Vagina (tissue), 2 donors: Measurements from ENCODE around the gene CDH13.

Experiments
- CTCF ChIP-seq, 3 experiments: fragments of 450-650 bp in 2 of 3; fragments of 200-600 bp in 1 of 3; sonication (generic) in 1 of 3; IDR thresholded peaks; one replicate each; pipeline ENCODE4 v1.5.1; 2017 to 2019; ENCODE audit warnings: antibody characterized with exemption in 3 of 3, mild to moderate bottlenecking in 2 of 3, moderate library complexity in 2 of 3
- POLR2A ChIP-seq, 2 donors: fragments of 450-650 bp; IDR thresholded peaks; one replicate each; pipeline ENCODE4 v1.6.1; 2017; ENCODE audit warnings: antibody characterized with exemption in 2 of 2, mild to moderate bottlenecking in 2 of 2, moderate library complexity in 2 of 2

GRCh38 chr16:82587289-82587688, 39.5 kb upstream of the CDH13 start:
- no peak for TF ChIP-seq CTCF (IDR thresholded peaks at IDR 0.05)
- no peak for TF ChIP-seq POLR2A (IDR thresholded peaks at IDR 0.05)
